SK-N-SH (cell line): ENCODE results near the gene TEKT5. TPM values are rescaled to one million over a fixed set of nuclear protein-coding genes. Genes with fewer than 3 reads are reported as not detected.
A peak's percentile ranks its signal among the peaks of the same experiment; 100 is the strongest.
"Not testable (repeated sequence)": the region's sequence is repeated elsewhere in the genome, so short reads cannot be mapped to it uniquely, and the experiment has no call there.

Experiments used
- CTCF ChIA-PET: fragments of 300-600, 350-600 bp; formaldehyde crosslinking; extraction: SDS; loops from one replicate; lab custom pipeline; 2021; lab: Yijun Ruan, JAX
- POLR2A ChIA-PET: fragments of 350-600 bp; sonication (Branson Sonifier 250); formaldehyde crosslinking; extraction: SDS; loops from one replicate; lab custom pipeline; 2020; ENCODE audit warnings: antibody characterized with exemption, inconsistent platforms; lab: Yijun Ruan, JAX
- DNase-seq: peaks from one replicate; pipeline ENCODE4 v3.0.0; 2012
- H2AFZ ChIP-seq: fragments of 200-600 bp; sonication (generic); 2 replicates; pipeline ENCODE4 v1.8.1; 2016; ENCODE audit warnings: antibody characterized with exemption, mild to moderate bottlenecking, low read depth
- H3F3A ChIP-seq: fragments of 200-600 bp; sonication (generic); replicated peaks from 2 replicates; pipeline ENCODE3; 2016; ENCODE audit warnings: antibody characterized with exemption, mild to moderate bottlenecking; ENCODE audit not compliant: insufficient read depth
- H3K27ac ChIP-seq, 2 experiments: fragments of 200-500 bp in 1 of 2; fragments of 200-600 bp in 1 of 2; sonication (Bioruptor generic) in 1 of 2; sonication (generic), shearing (Covaris generic) in 1 of 2; 2 replicates each; pipeline versions ENCODE4 v1.5.1 to v1.6.1; 2014 to 2016; ENCODE audit warnings: low read depth in 2 of 2, inconsistent platforms in 1 of 2, low read length in 1 of 2, mild to moderate bottlenecking in 1 of 2, mixed read lengths in 1 of 2
- H3K27me3 ChIP-seq: fragments of 200-600 bp; sonication (generic), shearing (Covaris generic); 2 replicates; pipeline ENCODE4 v1.6.1; 2016; ENCODE audit warnings: mixed run types; ENCODE audit not compliant: insufficient read depth
- H3K36me3 ChIP-seq, 2 experiments: fragments of 200-500 bp in 1 of 2; fragments of 200-600 bp in 1 of 2; sonication (Bioruptor generic) in 1 of 2; sonication (generic) in 1 of 2; replicated peaks in 1 of 2; 2 replicates each; pipeline versions ENCODE3 to v1.5.1; 2014 to 2016; ENCODE audit warnings: low read length in 1 of 2, mild to moderate bottlenecking in 1 of 2; ENCODE audit not compliant: insufficient read depth in 2 of 2, control insufficient read depth in 1 of 2
- H3K4me1 ChIP-seq, 2 experiments: fragments of 200-500 bp in 1 of 2; fragments of 200-600 bp in 1 of 2; sonication (Bioruptor generic) in 1 of 2; sonication (generic), shearing (Covaris generic) in 1 of 2; 2 replicates each; pipeline versions ENCODE4 v1.5.1 to v1.6.1; 2014 to 2016; ENCODE audit warnings: low read depth in 1 of 2, low read length in 1 of 2, mixed run types in 1 of 2; ENCODE audit not compliant: insufficient read depth in 2 of 2, control insufficient read depth in 1 of 2
- H3K4me2 ChIP-seq: fragments of 200-600 bp; sonication (generic), shearing (Covaris generic); 2 replicates; pipeline ENCODE4 v1.6.1; 2017; ENCODE audit warnings: mixed run types
- H3K4me3 ChIP-seq, 2 experiments: fragments of 200-500 bp in 1 of 2; fragments of 200-600 bp in 1 of 2; sonication (Bioruptor generic) in 1 of 2; sonication (generic), shearing (Covaris generic) in 1 of 2; 2 replicates each; pipeline versions ENCODE4 v1.5.1 to v1.8.1; 2014 to 2016; ENCODE audit warnings: low read depth in 2 of 2, inconsistent platforms in 1 of 2, low read length in 1 of 2, mild to moderate bottlenecking in 1 of 2, mixed read lengths in 1 of 2, moderate library complexity in 1 of 2
- H3K79me2 ChIP-seq: fragments of 200-600 bp; sonication (generic); 2 replicates; pipeline ENCODE4 v1.8.1; 2017; ENCODE audit warnings: mild to moderate bottlenecking; ENCODE audit not compliant: insufficient read depth
- H3K9ac ChIP-seq: fragments of 200-600 bp; sonication (generic); 2 replicates; pipeline ENCODE4 v1.6.1; 2017; ENCODE audit warnings: mixed run types
- H3K9me2 ChIP-seq: fragments of 200-600 bp; sonication (generic); 2 replicates; pipeline ENCODE4 v1.6.1; 2017; ENCODE audit warnings: mixed run types
- H3K9me3 ChIP-seq: fragments of 200-600 bp; sonication (generic); 2 replicates; pipeline ENCODE4 v1.6.1; 2017; ENCODE audit warnings: mixed run types, mild to moderate bottlenecking, moderate library complexity
- H4K20me1 ChIP-seq: fragments of 200-600 bp; sonication (generic); 2 replicates; pipeline ENCODE4 v1.6.1; 2017; ENCODE audit warnings: mild to moderate bottlenecking, mixed run types; ENCODE audit not compliant: insufficient read depth
- CHD2 ChIP-seq: fragments of 150-350 bp; IDR thresholded peaks from 2 replicates; pipeline ENCODE4 v1.6.1; 2018; ENCODE audit warnings: low read length; ENCODE audit not compliant: partially characterized antibody
- ELF1 ChIP-seq: IDR thresholded peaks from 2 replicates; pipeline ENCODE4 v1.4.0; 2012
- EZH2phosphoT487 ChIP-seq: fragments of 200-600 bp; sonication (generic); IDR thresholded peaks from 2 replicates; pipeline ENCODE4 v1.6.1; 2017; ENCODE audit warnings: low read depth, mixed run types, mild to moderate bottlenecking, antibody characterized with exemption, moderate library complexity, borderline replicate concordance
- FOXJ3 ChIP-seq: sonication (generic); formaldehyde crosslinking; IDR thresholded peaks from 2 replicates; pipeline ENCODE4 v1.5.1; 2020; ENCODE audit warnings: mild to moderate bottlenecking, missing genetic modification reagents
- FOXM1 ChIP-seq: IDR thresholded peaks from 2 replicates; pipeline ENCODE4 v1.4.0; 2012; ENCODE audit warnings: low read depth, mild to moderate bottlenecking
- IRF3 ChIP-seq: fragments of 150-350 bp; IDR thresholded peaks from 2 replicates; pipeline ENCODE4 v1.6.1; 2016; ENCODE audit warnings: mild to moderate bottlenecking, low read depth, low read length
- JUND ChIP-seq: IDR thresholded peaks from 2 replicates; pipeline ENCODE4 v1.4.0; 2012
- MAX ChIP-seq: IDR thresholded peaks from 2 replicates; pipeline ENCODE4 v1.4.0; 2012; ENCODE audit warnings: low read depth
- MEF2A ChIP-seq: IDR thresholded peaks from 2 replicates; pipeline ENCODE4 v1.4.0; 2012; ENCODE audit warnings: low read depth, borderline replicate concordance
- MXI1 ChIP-seq: IDR thresholded peaks from 2 replicates; pipeline ENCODE4 v1.6.1; 2012; ENCODE audit warnings: mild to moderate bottlenecking, low read depth, low read length, improper control_type of control experiment
- NFIC ChIP-seq: IDR thresholded peaks from 2 replicates; pipeline ENCODE4 v1.4.0; 2012; ENCODE audit warnings: borderline replicate concordance
- PBX3 ChIP-seq: IDR thresholded peaks from 2 replicates; pipeline ENCODE4; 2012
- RAD21 ChIP-seq: IDR thresholded peaks from 2 replicates; pipeline ENCODE4 v1.6.1; 2012; ENCODE audit warnings: mild to moderate bottlenecking, low read length
- RCOR1 ChIP-seq: fragments of 150-350 bp; IDR thresholded peaks from 2 replicates; pipeline ENCODE4 v1.6.1; 2017; ENCODE audit warnings: antibody characterized with exemption, low read length
- RFX5 ChIP-seq: IDR thresholded peaks from 2 replicates; pipeline ENCODE4 v1.6.1; 2012; ENCODE audit warnings: mild to moderate bottlenecking, improper control_type of control experiment, low read length
- SIN3A ChIP-seq: IDR thresholded peaks from 2 replicates; pipeline ENCODE4 v1.6.1; 2012; ENCODE audit warnings: low read depth, mild to moderate bottlenecking, low read length, moderate library complexity, borderline replicate concordance
- TAF1 ChIP-seq: IDR thresholded peaks from 2 replicates; pipeline ENCODE4 v1.6.1; 2012; ENCODE audit warnings: low read depth, mild to moderate bottlenecking, low read length, moderate library complexity, borderline replicate concordance
- USF1 ChIP-seq: IDR thresholded peaks from 2 replicates; pipeline ENCODE4 v1.4.0; 2012; ENCODE audit warnings: low read depth, borderline replicate concordance
- USF2 ChIP-seq: fragments of 150-350 bp; IDR thresholded peaks from 2 replicates; pipeline ENCODE4 v1.6.1; 2017; ENCODE audit warnings: antibody characterized with exemption, low read length, low read depth, borderline replicate concordance
- YY1 ChIP-seq: IDR thresholded peaks from 2 replicates; pipeline ENCODE4 v1.4.0; 2012; ENCODE audit warnings: low read depth, mild to moderate bottlenecking
- WGBS: methylation state at CpG from one replicate; pipeline ENCODE4 v1.1.6; 2017; ENCODE audit warnings: low lambda C conversion rate; 5-methylcytosine and 5-hydroxymethylcytosine counted together
- polyA plus RNA-seq, 3 experiments: library from polyadenylated mRNA; depleted of rRNA; stranded (reverse); fragments of >200 nt; gene quantifications; 2 replicates each; pipeline ENCODE4 v1.2.3, GENCODE V29; 2012

The TEKT5 gene
- polyA plus RNA-seq, 1 of the 3 experiments (the other 2 are of a cell fraction): not detected

- H2AFZ ChIP-seq: no peak overlapping the region
- peak; percentile 72 for DNase-seq
- H3K9me2 ChIP-seq: no peaks in the 10 kb centered on the region
- TF ChIP-seq IRF3: no peak
- no peak for TF ChIP-seq MEF2A
- no peak for TF ChIP-seq NFIC
- TF ChIP-seq FOXM1: no peak
- TF ChIP-seq PBX3: no peak
- no peak for TF ChIP-seq RCOR1
- TF ChIP-seq USF1: no peak
- TF ChIP-seq FOXJ3: no peak
- no peak for TF ChIP-seq RAD21
- no peak for TF ChIP-seq USF2
- TF ChIP-seq ELF1: no peak
- no peak for TF ChIP-seq MAX
- TF ChIP-seq JUND: no peak
- TF ChIP-seq RFX5: no peak
- TF ChIP-seq TAF1: no peak
- no peak for TF ChIP-seq MXI1
- TF ChIP-seq CHD2: no peak
- TF ChIP-seq EZH2phosphoT487: no peak
- TF ChIP-seq SIN3A: no peak
- TF ChIP-seq YY1: no peak
- H4K20me1 ChIP-seq: no peaks in the 10 kb centered on the region
- H3K4me2 ChIP-seq: no peak overlapping the region
- ChIA-PET POLR2A (no interaction called here), CTCF (no interaction called here)
- peaks cover 0 to 5% of the 10 kb centered on the region in 2 experiments; a peak in 1 of 4 replicates for H3K4me1 ChIP-seq
- no peak overlapping the region for H3K27ac ChIP-seq
- H3K27me3 ChIP-seq: no peaks in the 10 kb centered on the region
- no peaks in the 10 kb centered on the region for H3K79me2 ChIP-seq
- H3K36me3 ChIP-seq: no peaks in the 10 kb centered on the region
- no peaks in the 10 kb centered on the region for H3F3A ChIP-seq
- no peak overlapping the region for H3K9ac ChIP-seq
- H3K4me3 ChIP-seq: no peak overlapping the region
- no peaks in the 10 kb centered on the region for H3K9me3 ChIP-seq
- 37% methylated on average over 4 of the region's 8 CpGs for WGBS
Observed at GRCh38 chr16:10652730-10653590, 41.8 kb downstream of the TEKT5 start.

GRCh38 chr16:10649098-10649497 lies 45.6 kb downstream of the TEKT5 start:
- H3K27me3 ChIP-seq, H3K36me3 ChIP-seq, H3K27ac ChIP-seq, H3K4me3 ChIP-seq, H3K9me3 ChIP-seq, H4K20me1 ChIP-seq, H3K4me1 ChIP-seq, H2AFZ ChIP-seq, H3K9ac ChIP-seq, H3K79me2 ChIP-seq, H3K9me2 ChIP-seq, H3F3A ChIP-seq, POLR2A ChIA-PET, H3K4me2 ChIP-seq, CTCF ChIA-PET, DNase-seq: not testable (repeated sequence)
- 37% methylated on average over 1 of the region's 1 CpG for WGBS
